HuH-7.5 (cell line): ENCODE measurements around the gene ASPHD2.
"Not testable (repeated sequence)": the region's sequence is repeated elsewhere in the genome, so short reads cannot be mapped to it uniquely, and the experiment has no call there.

Source experiments
- DNase-seq: peaks from one replicate; pipeline ENCODE4 v3.0.0; 2011; ENCODE audit warnings: low spot score

ASPHD2 gene, protein sequence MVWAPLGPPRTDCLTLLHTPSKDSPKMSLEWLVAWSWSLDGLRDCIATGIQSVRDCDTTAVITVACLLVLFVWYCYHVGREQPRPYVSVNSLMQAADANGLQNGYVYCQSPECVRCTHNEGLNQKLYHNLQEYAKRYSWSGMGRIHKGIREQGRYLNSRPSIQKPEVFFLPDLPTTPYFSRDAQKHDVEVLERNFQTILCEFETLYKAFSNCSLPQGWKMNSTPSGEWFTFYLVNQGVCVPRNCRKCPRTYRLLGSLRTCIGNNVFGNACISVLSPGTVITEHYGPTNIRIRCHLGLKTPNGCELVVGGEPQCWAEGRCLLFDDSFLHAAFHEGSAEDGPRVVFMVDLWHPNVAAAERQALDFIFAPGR

GRCh38 chr22:26428515-26429457 is at the start of gene ASPHD2:
TSS of gene ASPHD2 (plus strand) at chr22:26429260. CDS start at chr22:26433616, 4,356 bp downstream.
- peak; percentile 48 for DNase-seq

DNA sequence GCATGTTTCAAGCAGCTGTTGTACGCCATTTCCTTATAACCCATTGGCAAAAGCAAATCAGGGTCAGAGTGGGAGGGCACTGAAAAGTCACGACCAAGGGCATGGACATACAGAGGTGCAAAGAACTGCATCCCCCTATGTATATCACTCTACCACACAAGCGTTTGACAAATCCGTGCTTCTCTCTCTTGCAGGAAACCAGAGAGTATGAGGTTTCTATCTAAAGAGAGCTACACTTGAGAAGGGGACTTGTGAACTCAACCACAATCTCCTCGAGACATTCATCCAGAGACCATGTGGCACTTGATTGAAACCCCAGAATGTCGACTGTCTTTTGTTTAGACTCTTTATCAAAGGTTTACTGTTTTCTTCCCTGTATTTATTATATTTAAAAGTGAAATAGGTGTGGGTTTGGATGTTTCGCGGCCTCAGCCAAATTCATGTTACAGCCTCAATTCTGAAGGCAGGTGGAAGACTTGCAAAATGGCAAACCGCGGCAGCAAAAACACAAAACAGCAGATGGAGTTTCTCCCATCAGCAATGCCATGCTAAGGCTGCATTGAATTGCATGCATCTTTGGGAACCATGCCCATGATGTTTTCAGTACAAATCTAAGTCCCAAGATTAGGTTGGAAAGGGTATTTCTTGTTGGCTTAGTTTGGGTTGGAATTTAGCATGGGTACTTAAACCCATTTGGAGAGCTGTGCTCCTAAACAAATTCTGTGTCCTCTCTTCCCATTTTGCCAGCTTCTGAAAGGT is 48.8 kb upstream of the ASPHD2 start:
- DNase-seq: no peak

GRCh38 chr22:26382782-26383181 is 46.3 kb upstream of the ASPHD2 start:
- DNase-seq: no peak

- no peak for DNase-seq
Observed at GRCh38 chr22:26383968-26384556, 45.0 kb upstream of the ASPHD2 start.

DNA sequence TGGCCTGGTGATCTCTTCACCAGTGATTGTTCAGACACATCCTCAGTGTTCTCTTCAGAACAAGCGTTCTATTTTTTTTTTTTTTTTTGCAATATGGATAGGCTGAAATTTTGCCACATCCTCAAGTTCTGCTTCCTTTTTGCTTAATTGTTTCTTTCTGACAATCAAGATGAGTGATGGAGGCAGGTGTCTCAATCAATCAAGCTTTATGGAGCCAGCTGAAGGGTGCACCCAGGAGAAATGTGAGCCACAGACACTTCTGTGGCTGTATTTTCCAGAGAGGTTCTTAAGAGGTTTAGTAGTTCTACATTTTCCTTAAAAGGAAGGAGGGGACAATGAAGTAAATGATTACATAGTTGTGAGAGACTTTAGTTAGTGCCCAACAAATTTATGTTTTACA is 43.9 kb upstream of the ASPHD2 start:
- DNase-seq: no peak

DNA sequence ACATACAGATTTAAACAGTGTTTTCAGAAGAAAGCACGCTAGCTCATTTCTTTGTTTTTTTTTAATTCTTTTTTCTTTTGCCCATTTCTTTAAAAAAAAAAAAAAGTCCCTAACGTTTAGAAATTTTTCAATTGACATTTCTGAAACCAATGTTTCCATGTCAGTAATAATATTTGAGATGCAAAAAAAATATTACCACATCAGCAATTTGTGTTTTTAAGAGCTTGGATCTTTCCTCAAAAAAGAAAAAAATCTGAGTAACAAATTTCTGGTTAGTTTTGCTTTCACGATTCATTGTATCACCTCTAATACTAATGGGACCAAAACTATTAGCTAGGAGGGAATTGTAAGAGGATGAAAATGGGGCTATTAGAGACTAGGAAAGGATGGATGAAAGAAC is 39.9 kb upstream of the ASPHD2 start:
- DNase-seq: no peak

GRCh38 chr22:26391091-26391490 is 38.0 kb upstream of the ASPHD2 start:
- DNase-seq: no peak

DNA sequence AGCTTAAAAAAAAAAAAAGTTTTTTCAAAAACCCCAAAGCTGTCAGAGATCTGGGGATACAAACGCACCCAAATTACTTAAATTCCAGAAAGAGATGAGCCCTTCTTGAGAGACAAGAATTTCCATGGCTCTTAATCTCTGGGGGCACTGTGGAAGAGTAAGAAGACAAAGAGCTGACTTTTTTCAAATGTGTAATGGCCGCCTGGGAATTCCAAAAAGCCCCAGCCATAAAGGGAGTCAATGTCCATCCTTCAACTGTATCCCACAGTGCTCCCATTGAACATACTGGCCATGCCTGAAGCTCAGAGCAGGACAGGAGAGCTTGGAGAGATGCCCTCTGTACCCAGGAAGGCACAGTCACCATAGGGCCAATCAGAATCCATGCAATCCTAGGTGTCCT is 37.4 kb upstream of the ASPHD2 start:
- no peak for DNase-seq

DNA sequence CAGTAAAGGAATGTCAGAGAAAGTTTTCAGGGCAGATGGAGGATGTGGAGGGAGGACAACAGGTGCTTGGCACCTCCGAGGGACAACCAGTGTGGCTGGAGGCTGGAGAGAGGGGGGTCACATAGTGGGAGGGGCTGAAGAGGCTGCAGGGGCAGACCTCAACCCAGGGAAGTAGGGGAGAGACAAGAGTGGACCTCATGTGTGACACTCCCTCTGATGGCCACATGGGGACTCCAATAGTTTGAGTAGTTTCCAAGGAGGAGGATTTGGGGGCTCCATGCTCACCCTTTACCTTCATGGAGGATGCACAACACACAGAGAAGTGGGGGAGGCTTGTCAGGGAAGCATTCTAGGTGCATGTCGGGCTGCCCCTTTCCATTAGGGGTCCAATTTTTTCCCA is 35.1 kb upstream of the ASPHD2 start:
- no peak for DNase-seq

DNA sequence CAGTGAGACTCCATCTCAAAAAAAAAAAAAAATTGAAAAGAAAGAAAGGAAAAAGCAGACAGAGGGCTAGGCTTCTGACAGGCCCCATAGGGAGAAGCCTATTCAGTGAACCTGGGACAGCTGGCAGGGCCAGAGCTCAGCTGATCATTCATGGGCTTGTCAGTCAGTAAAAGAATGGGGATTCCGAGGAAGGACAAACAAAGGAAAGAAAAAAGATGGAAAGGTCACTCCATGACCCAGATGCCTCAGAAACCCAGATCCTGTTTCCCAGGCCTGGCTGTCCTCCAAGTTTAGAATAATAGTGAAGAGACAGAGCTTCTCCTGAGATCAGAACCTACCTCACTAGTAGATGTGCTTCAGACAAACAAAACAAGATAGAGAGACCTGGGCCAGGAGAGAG is 34.3 kb upstream of the ASPHD2 start:
- DNase-seq: no peak

GRCh38 chr22:26395926-26396325 is 33.1 kb upstream of the ASPHD2 start:
- DNase-seq: no peak

DNA sequence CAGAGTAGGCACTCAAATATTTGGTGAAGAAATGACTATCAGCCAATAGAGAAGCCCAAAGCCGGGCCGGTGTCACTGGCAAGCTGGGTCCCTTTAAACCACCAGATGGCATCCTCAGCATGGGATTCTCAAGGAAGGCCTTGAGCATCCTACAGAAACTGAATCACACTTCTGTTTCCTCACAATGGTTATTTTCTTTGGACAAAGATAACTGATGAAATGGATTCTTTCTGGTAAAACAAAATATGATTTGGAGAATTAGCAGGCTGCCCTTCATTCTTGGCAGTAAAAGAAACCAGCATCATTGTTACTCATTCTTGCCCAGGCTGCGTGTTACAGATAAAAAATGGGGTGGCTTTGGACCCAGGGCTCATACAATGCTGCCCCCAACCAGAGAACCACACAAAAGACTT is 30.3 kb upstream of the ASPHD2 start:
- DNase-seq: no peak

GRCh38 chr22:26399289-26399688 is 29.8 kb upstream of the ASPHD2 start:
- no peak for DNase-seq

- no peak for DNase-seq
Observed at GRCh38 chr22:26401726-26402125, 27.3 kb upstream of the ASPHD2 start.

DNA sequence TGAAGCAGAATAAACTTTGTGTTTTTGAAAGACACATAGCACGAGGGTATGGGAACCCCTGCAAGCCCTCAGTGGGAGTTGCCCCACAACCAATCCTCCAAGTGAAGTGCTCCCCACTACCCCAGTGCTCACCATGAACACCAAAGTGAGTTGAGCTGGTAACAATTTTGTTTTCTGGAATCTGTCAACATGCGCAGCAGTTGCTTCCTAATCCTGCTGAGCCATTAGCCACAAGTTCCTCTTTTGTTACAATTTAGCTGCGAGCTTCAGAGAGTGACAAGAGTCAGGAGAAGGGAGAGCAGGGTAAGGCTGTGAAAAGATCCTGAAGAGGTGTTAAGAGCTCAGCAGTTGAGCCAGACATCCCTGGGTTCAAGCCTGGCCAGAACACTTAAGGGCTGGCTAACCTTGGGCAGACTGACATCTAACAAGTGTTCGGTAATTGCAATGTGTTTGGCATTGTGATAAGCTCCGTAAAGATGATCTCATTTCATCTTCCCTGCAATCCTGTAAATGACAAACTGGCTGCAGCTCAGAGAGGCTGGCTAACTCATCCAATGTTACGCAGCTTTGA is 24.1 kb upstream of the ASPHD2 start:
- DNase-seq: no peak

DNA sequence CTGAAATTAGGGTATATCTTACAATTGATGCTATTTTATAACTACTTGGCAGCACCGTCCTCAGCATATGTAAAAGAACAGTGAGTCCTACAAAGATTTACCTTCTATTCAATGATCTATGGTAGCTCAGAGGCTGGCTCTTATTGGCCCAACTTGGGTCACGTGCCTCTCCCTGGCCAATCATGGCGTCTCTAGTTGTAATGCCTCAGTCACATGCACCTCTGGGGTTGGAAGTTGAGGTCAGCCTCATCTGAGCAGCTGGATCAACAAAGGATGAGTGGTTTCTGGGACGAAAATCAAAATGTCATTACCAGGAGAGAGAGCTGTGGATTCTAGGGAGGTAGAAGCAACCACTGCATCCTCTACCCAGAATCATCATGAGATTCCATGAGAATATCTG is 22.9 kb upstream of the ASPHD2 start:
- no peak for DNase-seq

DNA sequence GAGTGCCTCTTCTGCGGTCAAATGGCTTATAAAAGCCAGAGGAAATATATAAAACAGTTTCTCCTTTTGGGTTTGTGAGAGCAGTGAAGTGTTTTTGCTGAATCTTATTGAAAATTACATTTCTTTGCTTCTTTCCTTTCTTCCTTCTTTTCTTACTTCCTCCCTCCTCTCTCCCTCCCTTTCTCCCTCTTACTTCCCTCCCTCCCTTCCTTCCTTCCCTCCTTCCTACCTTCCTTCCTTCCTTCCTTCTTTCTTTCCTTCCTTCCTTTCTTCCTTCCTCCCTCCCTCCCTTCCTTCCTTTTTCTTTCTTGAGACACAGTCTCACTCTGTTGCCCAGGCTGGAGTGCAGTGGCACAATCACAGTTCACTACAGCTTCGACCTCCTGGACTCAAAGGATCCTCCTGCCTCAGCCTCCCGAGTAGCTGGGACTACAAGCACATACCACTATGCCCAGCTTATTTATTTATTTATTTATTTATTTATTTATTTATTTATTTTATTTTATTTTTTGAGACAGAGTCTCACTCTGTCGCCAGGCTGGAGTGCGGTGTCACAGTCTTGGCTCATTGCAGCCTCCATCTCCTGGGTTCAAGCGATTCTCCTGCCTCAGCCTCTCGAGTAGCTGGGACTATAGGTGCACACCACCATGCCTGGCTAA is 20.4 kb upstream of the ASPHD2 start:
- DNase-seq: not testable (repeated sequence)

GRCh38 chr22:26409719-26410335 is 19.2 kb upstream of the ASPHD2 start:
- DNase-seq: no peak

GRCh38 chr22:26410386-26410785 is 18.7 kb upstream of the ASPHD2 start:
- DNase-seq: no peak

- DNase-seq: no peak
Observed at GRCh38 chr22:26414347-26414746, 14.7 kb upstream of the ASPHD2 start.

DNA sequence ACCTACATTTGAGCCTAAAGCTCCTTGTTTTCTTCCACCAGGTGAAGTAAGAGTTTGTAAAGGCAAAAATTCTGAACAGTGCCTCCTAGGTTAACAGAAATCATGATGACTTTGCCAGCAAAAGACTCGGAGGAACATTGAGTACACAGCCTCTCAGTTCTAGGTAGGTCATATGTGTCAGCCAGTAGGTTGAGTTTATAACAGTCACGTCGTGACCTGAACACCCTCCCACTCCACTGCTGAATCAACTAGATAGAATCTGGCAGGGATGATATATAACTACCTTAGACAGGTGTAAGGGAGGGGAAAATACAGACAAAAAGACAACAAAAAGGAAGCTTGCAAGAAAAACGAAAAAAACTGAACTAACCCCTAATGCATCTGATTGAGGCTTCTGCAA is 12.8 kb upstream of the ASPHD2 start:
- no peak for DNase-seq
